NT2/D1 (cell line): ENCODE data around the gene EEF1A1.
"Not testable (repeated sequence)": the region's sequence is repeated elsewhere in the genome, so short reads cannot be mapped to it uniquely, and the experiment has no call there.

ENCODE experiments used
- DNase-seq: peaks from one replicate; pipeline ENCODE4 v3.0.0-alpha.2; 2011; ENCODE audit warnings: low read depth, low spot score
- H3K27me3 ChIP-seq: 2 replicates; pipeline ENCODE4 v1.6.0; 2011; ENCODE audit warnings: mild to moderate bottlenecking; ENCODE audit not compliant: insufficient read length, insufficient read depth
- H3K36me3 ChIP-seq: 2 replicates; pipeline ENCODE4 v1.6.1; 2011; ENCODE audit warnings: mild to moderate bottlenecking, low read length, mixed read lengths; ENCODE audit not compliant: insufficient read depth, insufficient read length
- H3K4me1 ChIP-seq: 2 replicates; pipeline ENCODE4 v1.5.1; 2011; ENCODE audit not compliant: insufficient read depth, insufficient read length
- H3K4me3 ChIP-seq: 2 replicates; pipeline ENCODE4 v1.5.1; 2011; ENCODE audit warnings: low read depth; ENCODE audit not compliant: insufficient read length
- H3K9ac ChIP-seq: 2 replicates; pipeline ENCODE4 v1.6.0; 2011; ENCODE audit warnings: low read depth; ENCODE audit not compliant: insufficient read length
- H3K9me3 ChIP-seq: 2 replicates; pipeline ENCODE4 v1.5.1; 2011; ENCODE audit warnings: mild to moderate bottlenecking, low read length; ENCODE audit not compliant: insufficient read depth
- SUZ12 ChIP-seq: IDR thresholded peaks from 2 replicates; pipeline ENCODE4 v1.6.1; 2011; ENCODE audit not compliant: insufficient read length, insufficient read depth; ENCODE audit errors: extremely low read depth
- YY1 ChIP-seq: IDR thresholded peaks from 2 replicates; pipeline ENCODE4 v1.6.1; 2011; ENCODE audit not compliant: insufficient read length, insufficient read depth
- ZNF274 ChIP-seq: IDR thresholded peaks from 2 replicates; pipeline ENCODE4 v1.6.1; 2011; ENCODE audit warnings: mild to moderate bottlenecking, low read depth, low read length

The EEF1A1 gene

GRCh38 chr6:73548458-73549446 is 27.9 kb upstream of the EEF1A1 start:
- no peak for DNase-seq
- TF ChIP-seq YY1 (no peak), ZNF274 (no peak), SUZ12 (no peak)
- no peak overlapping the region for H3K9ac ChIP-seq

GRCh38 chr6:73547036-73547435 is 26.2 kb upstream of the EEF1A1 start:
- H3K27me3 ChIP-seq: no peaks in the 10 kb centered on the region
- H3K9me3 ChIP-seq: no peaks in the 10 kb centered on the region
- no peak overlapping the region for H3K9ac ChIP-seq
- no peaks in the 10 kb centered on the region for H3K4me1 ChIP-seq
- no peak for TF ChIP-seq ZNF274
- no peak for TF ChIP-seq SUZ12
- TF ChIP-seq YY1: no peak
- H3K4me3 ChIP-seq: no peak overlapping the region
- DNase-seq: no peak
- no peaks in the 10 kb centered on the region for H3K36me3 ChIP-seq

More at GRCh38 chr6:73548458-73549446, 27.9 kb upstream of the EEF1A1 start:
- H3K9me3 ChIP-seq: no peaks in the 10 kb centered on the region
- H3K4me3 ChIP-seq: no peak overlapping the region
- H3K36me3 ChIP-seq: no peaks in the 10 kb centered on the region
- H3K4me1 ChIP-seq: no peaks in the 10 kb centered on the region
- no peaks in the 10 kb centered on the region for H3K27me3 ChIP-seq

GRCh38 chr6:73542891-73543290 is 22.1 kb upstream of the EEF1A1 start:
- TF ChIP-seq ZNF274 (no peak), SUZ12 (no peak), YY1 (no peak)
- no peaks in the 10 kb centered on the region for H3K9me3 ChIP-seq
- H3K4me3 ChIP-seq: no peak overlapping the region
- no peak for DNase-seq
- no peaks in the 10 kb centered on the region for H3K36me3 ChIP-seq
- H3K9ac ChIP-seq: no peak overlapping the region
- no peaks in the 10 kb centered on the region for H3K27me3 ChIP-seq
- no peaks in the 10 kb centered on the region for H3K4me1 ChIP-seq

- DNase-seq, H3K4me1 ChIP-seq, H3K9ac ChIP-seq: not testable (repeated sequence)
Measured at GRCh38 chr6:73542481-73542880, 21.6 kb upstream of the EEF1A1 start.

GRCh38 chr6:73538116-73538779 is 17.4 kb upstream of the EEF1A1 start:
- no peak for TF ChIP-seq SUZ12
- no peak for TF ChIP-seq YY1
- no peak for TF ChIP-seq ZNF274
- H3K9me3 ChIP-seq: no peaks in the 10 kb centered on the region
- no peaks in the 10 kb centered on the region for H3K36me3 ChIP-seq
- no peaks in the 10 kb centered on the region for H3K27me3 ChIP-seq
- H3K9ac ChIP-seq: no peak overlapping the region
- no peak overlapping the region for H3K4me3 ChIP-seq
- H3K4me1 ChIP-seq: no peaks in the 10 kb centered on the region
- DNase-seq: no peak

More at GRCh38 chr6:73542481-73542880, 21.6 kb upstream of the EEF1A1 start:
- H3K36me3 ChIP-seq, H3K27me3 ChIP-seq, H3K4me3 ChIP-seq, H3K9me3 ChIP-seq: not testable (repeated sequence)

GRCh38 chr6:73537677-73538076 is 16.8 kb upstream of the EEF1A1 start:
- Histone ChIP-seq H3K27me3 (no peaks in the 10 kb centered on the region), H3K4me1 (no peaks in the 10 kb centered on the region), H3K4me3 (no peak overlapping the region), H3K9me3 (no peaks in the 10 kb centered on the region), H3K36me3 (no peaks in the 10 kb centered on the region), H3K9ac (no peak overlapping the region)
- DNase-seq: no peak
- no peak for TF ChIP-seq SUZ12

- Histone ChIP-seq H3K9ac (no peak overlapping the region), H3K9me3 (no peaks in the 10 kb centered on the region), H3K36me3 (no peaks in the 10 kb centered on the region), H3K27me3 (no peaks in the 10 kb centered on the region), H3K4me3 (no peak overlapping the region), H3K4me1 (no peaks in the 10 kb centered on the region)
- TF ChIP-seq SUZ12: no peak
- TF ChIP-seq ZNF274: no peak
- TF ChIP-seq YY1: no peak
- DNase-seq: no peak
Measured at GRCh38 chr6:73534628-73535027, 13.8 kb upstream of the EEF1A1 start.
